ENCODE measurements around the gene DCC.

GRCh38 chr18:52310651-52311050, 29.3 kb upstream of the DCC start:
- TF ChIP-seq, protein P1, sequence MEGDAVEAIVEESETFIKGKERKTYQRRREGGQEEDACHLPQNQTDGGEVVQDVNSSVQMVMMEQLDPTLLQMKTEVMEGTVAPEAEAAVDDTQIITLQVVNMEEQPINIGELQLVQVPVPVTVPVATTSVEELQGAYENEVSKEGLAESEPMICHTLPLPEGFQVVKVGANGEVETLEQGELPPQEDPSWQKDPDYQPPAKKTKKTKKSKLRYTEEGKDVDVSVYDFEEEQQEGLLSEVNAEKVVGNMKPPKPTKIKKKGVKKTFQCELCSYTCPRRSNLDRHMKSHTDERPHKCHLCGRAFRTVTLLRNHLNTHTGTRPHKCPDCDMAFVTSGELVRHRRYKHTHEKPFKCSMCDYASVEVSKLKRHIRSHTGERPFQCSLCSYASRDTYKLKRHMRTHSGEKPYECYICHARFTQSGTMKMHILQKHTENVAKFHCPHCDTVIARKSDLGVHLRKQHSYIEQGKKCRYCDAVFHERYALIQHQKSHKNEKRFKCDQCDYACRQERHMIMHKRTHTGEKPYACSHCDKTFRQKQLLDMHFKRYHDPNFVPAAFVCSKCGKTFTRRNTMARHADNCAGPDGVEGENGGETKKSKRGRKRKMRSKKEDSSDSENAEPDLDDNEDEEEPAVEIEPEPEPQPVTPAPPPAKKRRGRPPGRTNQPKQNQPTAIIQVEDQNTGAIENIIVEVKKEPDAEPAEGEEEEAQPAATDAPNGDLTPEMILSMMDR (conservative IDR thresholded peaks at IDR 0.05): no peak
- TF ChIP-seq EZH2 (IDR thresholded peaks at IDR 0.05; ENCODE audit: low read depth): no peak

Measured in PC-9 (cell line).